CD4-positive, alpha-beta memory T cell (primary cell): ENCODE data around the gene ESAM. TPM values are rescaled to one million over a fixed set of nuclear protein-coding genes. Genes with fewer than 3 reads are reported as not detected.
A peak's percentile ranks its signal among the peaks of the same experiment; 100 is the strongest.

Experiments used
- CTCF ChIA-PET: fragments of 350-600 bp; sonication (Branson Sonifier 250); formaldehyde crosslinking; loops from one replicate; lab custom pipeline; 2021; ENCODE audit warnings: inconsistent platforms; ENCODE audit not compliant: partially characterized antibody; lab: Charles Lee
- POLR2A ChIA-PET: fragments of 350-600 bp; sonication (Branson Sonifier 250); formaldehyde crosslinking; loops from one replicate; lab custom pipeline; 2021; ENCODE audit not compliant: partially characterized antibody; lab: Charles Lee
- DNase-seq, 5 donors: peaks; one replicate each; pipeline versions ENCODE4 v3.0.0 to v3.0.0-alpha.2; 2020 to 2022; ENCODE audit warnings: mixed read lengths in 1 of 5
- H3K27ac ChIP-seq: one replicate; pipeline ENCODE4 v1.7.0; 2013; ENCODE audit warnings: low read depth, low read length
- H3K27me3 ChIP-seq: 2 replicates; pipeline ENCODE4 v1.7.0; 2013; ENCODE audit warnings: mild to moderate bottlenecking, low read length, moderate library complexity; ENCODE audit not compliant: insufficient read depth
- H3K36me3 ChIP-seq: 2 replicates; pipeline ENCODE4 v1.7.0; 2013; ENCODE audit warnings: mild to moderate bottlenecking, low read length, moderate library complexity; ENCODE audit not compliant: insufficient read depth
- H3K4me1 ChIP-seq: 2 replicates; pipeline ENCODE4 v1.7.0; 2013; ENCODE audit warnings: mild to moderate bottlenecking, low read length, moderate library complexity; ENCODE audit not compliant: insufficient read depth
- H3K4me3 ChIP-seq, 2 donors: one replicate each; pipeline ENCODE4 v1.7.0; 2013; ENCODE audit warnings: low read length in 2 of 2, mild to moderate bottlenecking in 1 of 2
- H3K9me3 ChIP-seq, 2 donors: one replicate each; pipeline ENCODE4 v1.7.0; 2013; ENCODE audit warnings: low read length in 2 of 2, control low read depth in 1 of 2; ENCODE audit not compliant: control insufficient read depth in 1 of 2
- H3K27ac Mint-ChIP-seq, 7 donors: one replicate each; pipeline ENCODE4 v1.8.0; 2020 to 2021; ENCODE audit warnings: mixed read lengths in 7 of 7, mild to moderate bottlenecking in 6 of 7, inconsistent platforms in 3 of 7, moderate library complexity in 3 of 7
- H3K27me3 Mint-ChIP-seq, 2 donors: one replicate each; pipeline ENCODE4 v1.8.0; 2020 to 2021; ENCODE audit warnings: mixed read lengths in 2 of 2
- H3K36me3 Mint-ChIP-seq, 2 donors: one replicate each; pipeline ENCODE4 v1.8.0; 2020 to 2021; ENCODE audit warnings: mixed read lengths in 2 of 2, inconsistent platforms in 1 of 2, mild to moderate bottlenecking in 1 of 2
- H3K4me1 Mint-ChIP-seq, 4 donors: one replicate each; pipeline ENCODE4 v1.8.0; 2020 to 2021; ENCODE audit warnings: mixed read lengths in 4 of 4, mild to moderate bottlenecking in 1 of 4
- H3K4me3 Mint-ChIP-seq, 8 donors: one replicate each; pipeline ENCODE4 v1.8.0; 2020 to 2021; ENCODE audit warnings: mixed read lengths in 8 of 8, mild to moderate bottlenecking in 7 of 8, moderate library complexity in 6 of 8, inconsistent platforms in 3 of 8
- H3K9me3 Mint-ChIP-seq, 8 donors: one replicate each; pipeline ENCODE4 v1.8.0; 2020 to 2021; ENCODE audit warnings: mixed read lengths in 8 of 8, mild to moderate bottlenecking in 5 of 8, inconsistent platforms in 3 of 8, moderate library complexity in 1 of 8
- intact Hi-C: fragments of 100-400 bp; cut with micrococcal nuclease; formaldehyde crosslinking; loops from one replicate; pipeline ENCODE4 v1.15.1; 2023
- polyA plus RNA-seq, 2 donors: library from polyadenylated mRNA; unstranded; fragments of 300-500 nt; fragmentation: Illumina TruSeq; gene quantifications; one replicate each; pipeline ENCODE4 v1.2.3, GENCODE V29; 2021
- total RNA-seq, 2 experiments: library from RNA; stranded (reverse); gene quantifications; one replicate each; pipeline ENCODE4 v1.2.3, GENCODE V29; 2021

Gene ESAM
- total and polyA plus RNA-seq, 4 experiments from 2014 or later: 1.3 to 3.2 (median 1.6) TPM

DNA sequence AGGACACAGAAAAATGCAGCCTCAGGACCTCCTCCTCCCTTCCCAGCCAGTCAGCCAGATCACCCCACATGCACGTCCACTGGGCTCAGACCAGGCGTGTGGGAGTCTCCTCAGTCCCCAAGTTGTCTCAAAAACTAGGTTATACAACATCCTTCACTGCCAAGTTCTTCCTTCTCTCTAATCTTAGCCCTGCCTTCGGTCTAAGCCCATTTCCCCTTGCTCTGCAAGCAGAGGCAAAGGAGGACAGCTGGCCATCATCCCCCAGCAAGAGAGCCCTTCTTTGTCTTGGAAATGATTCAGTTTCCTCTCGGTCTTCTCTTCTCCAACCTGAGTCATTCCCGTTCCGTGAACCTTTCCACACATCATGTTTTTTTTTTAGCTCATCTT is 36.4 kb downstream of the ESAM start:
- POLR2A ChIA-PET: no interaction called here
- Histone ChIP-seq H3K9me3 (no peaks in the 10 kb centered on the region), H3K36me3 (no peaks in the 10 kb centered on the region), H3K27ac (no peak overlapping the region), H3K4me3 (no peak overlapping the region), H3K4me1 (no peaks in the 10 kb centered on the region), H3K27me3 (no peaks in the 10 kb centered on the region)
- Mint-ChIP-seq H3K4me1 (peaks cover 0 to 23% (median 12%) of the 10 kb centered on the region in 4 donors), H3K4me3 (no peak overlapping the region), H3K27ac (no peak overlapping the region), H3K36me3 (no peaks in the 10 kb centered on the region), H3K27me3 (peaks cover 9 to 10% of the 10 kb centered on the region in 2 donors), H3K9me3 (no peaks in the 10 kb centered on the region)
- DNase-seq: no peak
- CTCF ChIA-PET: no interaction called here
- intact Hi-C loops: no loop called here

GRCh38 chr11:124724979-124725718 is 36.9 kb downstream of the ESAM start:
- peaks cover 9 to 10% of the 10 kb centered on the region in 2 donors for H3K27me3 Mint-ChIP-seq
- POLR2A ChIA-PET: no interaction called here
- H3K27ac Mint-ChIP-seq: no peak overlapping the region

GRCh38 chr11:124722176-124722575 is 39.9 kb downstream of the ESAM start:
- H3K9me3 ChIP-seq: no peaks in the 10 kb centered on the region
- H3K4me3 Mint-ChIP-seq: no peak overlapping the region
- H3K27me3 ChIP-seq: no peaks in the 10 kb centered on the region
- H3K27me3 Mint-ChIP-seq: peaks cover 20% of the 10 kb centered on the region in 2 donors
- H3K36me3 ChIP-seq: no peaks in the 10 kb centered on the region
- H3K4me3 ChIP-seq: no peak overlapping the region
- no peak overlapping the region for H3K27ac Mint-ChIP-seq
- no peak for DNase-seq
- POLR2A ChIA-PET: no interaction called here
- CTCF ChIA-PET: no interaction called here
- no peak overlapping the region for H3K27ac ChIP-seq
- H3K4me1 Mint-ChIP-seq: peaks cover 14 to 31% (median 22%) of the 10 kb centered on the region in 4 donors
- intact Hi-C loops: no loop called here
- peaks cover 0 to 1% (median 0%) of the 10 kb centered on the region in 8 donors for H3K9me3 Mint-ChIP-seq
- no peaks in the 10 kb centered on the region for H3K36me3 Mint-ChIP-seq
- H3K4me1 ChIP-seq: peaks cover 13% of the 10 kb centered on the region

More at GRCh38 chr11:124724979-124725718, 36.9 kb downstream of the ESAM start:
- intact Hi-C loops: no loop called here
- Histone ChIP-seq H3K4me1 (no peaks in the 10 kb centered on the region), H3K9me3 (no peaks in the 10 kb centered on the region), H3K27ac (no peak overlapping the region), H3K36me3 (no peaks in the 10 kb centered on the region), H3K4me3 (no peak overlapping the region), H3K27me3 (no peaks in the 10 kb centered on the region)
- CTCF ChIA-PET: interaction anchor here (1.0 kb wide), 1 partner anchor 11 kb away, joined by 3 read pairs; no protein-coding TSS in a partner anchor
- DNase-seq: no peak
- H3K36me3 Mint-ChIP-seq: no peaks in the 10 kb centered on the region
- no peaks in the 10 kb centered on the region for H3K9me3 Mint-ChIP-seq
- no peak overlapping the region for H3K4me3 Mint-ChIP-seq
- H3K4me1 Mint-ChIP-seq: peaks cover 0 to 23% (median 12%) of the 10 kb centered on the region in 4 donors

- Histone ChIP-seq H3K4me3 (no peak overlapping the region), H3K27ac (no peak overlapping the region), H3K9me3 (no peaks in the 10 kb centered on the region), H3K27me3 (peaks cover 7% of the 10 kb centered on the region), H3K36me3 (no peaks in the 10 kb centered on the region), H3K4me1 (peaks cover 13% of the 10 kb centered on the region)
- Mint-ChIP-seq H3K27me3 (peaks cover 23% of the 10 kb centered on the region in 2 donors), H3K27ac (peak overlapping the region in 1 of 7 donors; percentile 32), H3K36me3 (no peaks in the 10 kb centered on the region), H3K9me3 (peaks cover 0 to 1% (median 0%) of the 10 kb centered on the region in 8 donors), H3K4me1 (peaks cover 14 to 20% (median 19%) of the 10 kb centered on the region in 4 donors), H3K4me3 (no peak overlapping the region)
- POLR2A ChIA-PET: no interaction called here
- CTCF ChIA-PET: no interaction called here
- DNase-seq: no peak
- intact Hi-C loops: loop anchor here (2.0 kb wide), 1 partner anchor 27 kb away; no protein-coding TSS in a partner anchor
Observed at GRCh38 chr11:124719534-124719933, 42.6 kb downstream of the ESAM start.

DNA sequence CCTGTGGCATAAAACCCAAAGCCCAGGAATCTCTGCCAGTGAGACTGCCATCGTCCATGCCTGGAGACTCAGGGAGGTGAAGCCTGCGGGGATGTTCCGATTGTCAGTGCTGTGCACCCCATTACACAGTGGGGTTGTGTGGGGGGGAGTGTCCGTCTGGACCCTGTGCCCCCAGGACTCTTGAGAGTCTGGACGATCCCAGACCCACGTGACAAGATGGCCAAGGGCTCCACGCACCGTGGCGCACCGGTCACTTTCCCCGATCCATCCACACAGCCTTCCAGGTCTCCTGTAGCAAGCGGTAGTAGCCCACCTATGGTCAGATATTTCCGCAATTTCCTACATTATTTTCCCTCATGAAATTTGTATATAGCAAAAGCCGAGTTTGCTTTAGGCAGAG is 43.3 kb downstream of the ESAM start:
- Histone ChIP-seq H3K27ac (no peak overlapping the region), H3K27me3 (peaks cover 7% of the 10 kb centered on the region), H3K4me3 (no peak overlapping the region), H3K4me1 (peaks cover 13% of the 10 kb centered on the region), H3K36me3 (no peaks in the 10 kb centered on the region), H3K9me3 (no peaks in the 10 kb centered on the region)
- Mint-ChIP-seq H3K27me3 (peaks cover 23 to 26% of the 10 kb centered on the region in 2 donors), H3K27ac (no peak overlapping the region), H3K4me1 (peaks cover 14 to 20% (median 18%) of the 10 kb centered on the region in 4 donors), H3K36me3 (peaks cover 0 to 7% of the 10 kb centered on the region in 2 donors), H3K4me3 (peak overlapping the region in 3 of 8 donors; percentile 4 to 78 (median 28)), H3K9me3 (peaks cover 0 to 1% (median 0%) of the 10 kb centered on the region in 8 donors)
- CTCF ChIA-PET: no interaction called here
- no peak for DNase-seq
- intact Hi-C loops: loop anchor here (2.0 kb wide), 1 partner anchor 28 kb away; no protein-coding TSS in a partner anchor
- POLR2A ChIA-PET: no interaction called here

GRCh38 chr11:124717786-124718651 is 44.1 kb downstream of the ESAM start:
- Mint-ChIP-seq H3K4me1 (peaks cover 14 to 20% (median 18%) of the 10 kb centered on the region in 4 donors), H3K36me3 (peaks cover 0 to 7% of the 10 kb centered on the region in 2 donors), H3K27ac (peak overlapping the region in 2 of 7 donors; percentile 33 to 43), H3K9me3 (peaks cover 0 to 1% (median 0%) of the 10 kb centered on the region in 8 donors), H3K4me3 (peak overlapping the region; percentile 49 to 90 (median 78)), H3K27me3 (peaks cover 23 to 31% of the 10 kb centered on the region in 2 donors)
- H3K27me3 ChIP-seq: peaks cover 7% of the 10 kb centered on the region
- H3K36me3 ChIP-seq: no peaks in the 10 kb centered on the region
- intact Hi-C loops: loop anchor here (2.0 kb wide), 1 partner anchor 29 kb away; no protein-coding TSS in a partner anchor
- POLR2A ChIA-PET: no interaction called here
- H3K27ac ChIP-seq: no peak overlapping the region
- DNase-seq: peak; percentile 17 to 47 (median 26)
- CTCF ChIA-PET: interaction anchor here (0.6 kb wide), 1 partner anchor 100 kb away, joined by 3 read pairs; no protein-coding TSS in a partner anchor
- H3K4me3 ChIP-seq: peak overlapping the region in 1 of 2 donors; percentile 20
- H3K9me3 ChIP-seq: no peaks in the 10 kb centered on the region
- peaks cover 13% of the 10 kb centered on the region for H3K4me1 ChIP-seq
